Keratinocyte (primary cell): Measurements from ENCODE around the gene KRT7. TPM values are rescaled to one million over a fixed set of nuclear protein-coding genes. Genes with fewer than 3 reads are reported as not detected.

Experiments used
- DNase-seq: peaks from one replicate; pipeline ENCODE4 v3.0.0-alpha.2; 2011; ENCODE audit warnings: low read depth, missing footprints, low spot score
- FAIRE-seq: peaks from 2 replicates; lab custom pipeline; 2011; peaks lifted over from hg19 to GRCh38; lab: Jason Lieb, UNC
- H2AFZ ChIP-seq: 2 replicates; pipeline ENCODE4 v1.6.0; 2012; ENCODE audit warnings: low read length, control low read depth, inconsistent platforms; ENCODE audit not compliant: control insufficient read depth
- H3K27ac ChIP-seq: 2 replicates; pipeline ENCODE4 v1.5.1; 2011; ENCODE audit warnings: low read length; ENCODE audit not compliant: control insufficient read depth, insufficient read depth
- H3K27me3 ChIP-seq: 3 replicates; pipeline ENCODE4 v1.6.0; 2011; ENCODE audit warnings: low read length; ENCODE audit not compliant: control insufficient read depth, insufficient read depth; ENCODE audit errors: extremely low read depth
- H3K36me3 ChIP-seq, 2 experiments: 2 replicates in 1 of 2; 3 replicates in 1 of 2; pipeline ENCODE4 v1.5.1; 2011; ENCODE audit warnings: low read length in 2 of 2, mild to moderate bottlenecking in 1 of 2; ENCODE audit not compliant: control insufficient read depth in 2 of 2, insufficient read depth in 2 of 2; ENCODE audit errors: extremely low read depth in 1 of 2
- H3K4me1 ChIP-seq: 3 replicates; pipeline ENCODE4 v1.5.1; 2011; ENCODE audit warnings: low read length; ENCODE audit not compliant: control insufficient read depth, insufficient read depth; ENCODE audit errors: extremely low read depth
- H3K4me2 ChIP-seq: 3 replicates; pipeline ENCODE4 v1.6.0; 2011; ENCODE audit warnings: low read depth, low read length; ENCODE audit not compliant: control insufficient read depth, insufficient read depth; ENCODE audit errors: extremely low read depth
- H3K4me3 ChIP-seq, 3 experiments: fragments of 200-600 bp in 1 of 3; sonication (generic) in 1 of 3; 2 replicates in 2 of 3; 3 replicates in 1 of 3; pipeline ENCODE4 v1.5.1; 2011 to 2016; ENCODE audit warnings: low read length in 3 of 3, mild to moderate bottlenecking in 3 of 3, control low read depth in 2 of 3, inconsistent platforms in 1 of 3, low read depth in 1 of 3, mixed read lengths in 1 of 3, mixed run types in 1 of 3, moderate library complexity in 1 of 3; ENCODE audit not compliant: control insufficient read depth in 2 of 3, insufficient read depth in 2 of 3; ENCODE audit errors: extremely low read depth in 1 of 3
- H3K79me2 ChIP-seq: 2 replicates; pipeline ENCODE4 v1.6.0; 2012; ENCODE audit warnings: low read length; ENCODE audit not compliant: control insufficient read depth, insufficient read depth
- H3K9ac ChIP-seq: 3 replicates; pipeline ENCODE4 v1.6.0; 2011; ENCODE audit warnings: low read length; ENCODE audit not compliant: control insufficient read depth, insufficient read depth; ENCODE audit errors: extremely low read depth
- H3K9me1 ChIP-seq: 3 replicates; pipeline ENCODE4 v1.6.0; 2011; ENCODE audit warnings: low read length; ENCODE audit not compliant: control insufficient read depth, insufficient read depth; ENCODE audit errors: extremely low read depth
- H3K9me3 ChIP-seq: 2 replicates; pipeline ENCODE4 v1.5.1; 2012; ENCODE audit warnings: low read depth, low read length; ENCODE audit not compliant: control insufficient read depth
- H4K20me1 ChIP-seq: 3 replicates; pipeline ENCODE4 v1.6.0; 2011; ENCODE audit warnings: low read length; ENCODE audit not compliant: control insufficient read depth, insufficient read depth; ENCODE audit errors: extremely low read depth
- EZH2 ChIP-seq: IDR thresholded peaks from one replicate; pipeline ENCODE4 v1.6.1; 2012; ENCODE audit warnings: inconsistent platforms, mild to moderate bottlenecking, low read length, moderate library complexity
- dilution Hi-C: fragments of 300-500 bp; cut with MboI; formaldehyde crosslinking; loops from one replicate; pipeline ENCODE4 v1.7.0; 2020; ENCODE audit warnings: low sequenced_read_pairs; ENCODE audit not compliant: extremely low pct_ligation_motif_present
- polyA plus RNA-seq, 5 experiments: library from polyadenylated mRNA; depleted of rRNA in 3 of 5; stranded (reverse) in 3 of 5; stranded (forward) in 1 of 5; unstranded in 1 of 5; fragments of >200 nt; gene quantifications; 1 replicate in 1 of 5; 2 replicates in 3 of 5; 3 replicates in 1 of 5; pipeline versions ENCODE4 v1.2.1 to v1.2.3, GENCODE V29; 2011 to 2012; ENCODE audit warnings: missing spikeins in 2 of 5, low read depth in 1 of 5, low replicate concordance in 1 of 5
- TF ChIP-seq, protein P1 (sequence below), 3 experiments: IDR thresholded peaks in 1 of 3; conservative IDR thresholded peaks in 1 of 3; optimal IDR thresholded peaks in 1 of 3; 2 replicates in 2 of 3; 3 replicates in 1 of 3; pipeline versions ENCODE3 to v1.5.1; 2011; ENCODE audit warnings: low read length in 3 of 3, mild to moderate bottlenecking in 3 of 3, moderate library complexity in 2 of 3, control low read depth in 1 of 3, inconsistent platforms in 1 of 3; ENCODE audit not compliant: insufficient read depth in 2 of 3; ENCODE audit errors: extremely low read depth in 1 of 3

Gene KRT7
- polyA plus RNA-seq, 1 donor (not counting 4 experiments of a cell fraction or from before 2014, with no cell fraction given), result 112 TPM

DNA sequence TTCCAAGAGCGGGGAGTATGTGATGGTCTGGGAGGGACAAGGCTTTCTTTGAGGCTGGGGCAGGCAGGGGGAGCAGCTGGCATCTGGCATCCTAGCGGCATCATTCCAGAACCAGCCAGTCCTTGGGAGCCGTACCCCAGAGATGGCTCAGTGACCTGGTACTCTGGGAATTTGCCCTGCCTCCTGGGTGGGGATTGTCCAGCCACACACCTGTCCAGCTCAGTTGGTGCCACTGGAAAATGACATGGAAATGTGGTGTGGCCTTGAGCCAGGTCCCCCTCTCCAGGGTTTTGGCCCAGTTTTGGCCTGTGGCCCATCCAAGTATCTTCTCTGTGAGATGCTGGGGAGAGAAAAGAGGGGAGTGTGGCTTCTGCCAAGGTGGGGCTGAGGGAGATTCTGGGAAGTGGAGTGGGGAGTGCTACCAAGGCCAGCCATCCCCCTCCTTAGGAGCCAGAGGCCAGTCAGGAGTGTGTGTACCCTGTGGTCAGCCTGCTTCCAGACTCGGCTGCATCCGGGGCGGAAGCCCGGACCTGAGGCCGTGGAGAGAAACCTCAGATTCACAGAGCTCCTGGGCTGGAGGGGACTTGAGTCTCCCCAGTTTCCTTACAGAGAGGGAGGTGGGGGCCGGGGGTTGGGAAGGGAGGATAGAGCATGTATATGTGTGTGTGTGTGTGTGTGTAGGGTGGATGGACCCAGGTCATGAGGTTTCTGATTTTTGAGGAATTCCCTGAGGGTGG lies 26.6 kb upstream of the KRT7 start:
- Histone ChIP-seq H3K79me2 (no peaks in the 10 kb centered on the region), H3K4me3 (no peak overlapping the region), H3K4me2 (no peak overlapping the region), H4K20me1 (no peaks in the 10 kb centered on the region), H3K9me3 (no peaks in the 10 kb centered on the region), H3K9me1 (no peaks in the 10 kb centered on the region), H3K27ac (no peak overlapping the region), H3K27me3 (no peaks in the 10 kb centered on the region), H3K9ac (no peak overlapping the region), H3K4me1 (peaks cover 69% of the 10 kb centered on the region), H2AFZ (no peak overlapping the region), H3K36me3 (no peaks in the 10 kb centered on the region)
- TF ChIP-seq EZH2, result no peak
- TF ChIP-seq, protein P1, sequence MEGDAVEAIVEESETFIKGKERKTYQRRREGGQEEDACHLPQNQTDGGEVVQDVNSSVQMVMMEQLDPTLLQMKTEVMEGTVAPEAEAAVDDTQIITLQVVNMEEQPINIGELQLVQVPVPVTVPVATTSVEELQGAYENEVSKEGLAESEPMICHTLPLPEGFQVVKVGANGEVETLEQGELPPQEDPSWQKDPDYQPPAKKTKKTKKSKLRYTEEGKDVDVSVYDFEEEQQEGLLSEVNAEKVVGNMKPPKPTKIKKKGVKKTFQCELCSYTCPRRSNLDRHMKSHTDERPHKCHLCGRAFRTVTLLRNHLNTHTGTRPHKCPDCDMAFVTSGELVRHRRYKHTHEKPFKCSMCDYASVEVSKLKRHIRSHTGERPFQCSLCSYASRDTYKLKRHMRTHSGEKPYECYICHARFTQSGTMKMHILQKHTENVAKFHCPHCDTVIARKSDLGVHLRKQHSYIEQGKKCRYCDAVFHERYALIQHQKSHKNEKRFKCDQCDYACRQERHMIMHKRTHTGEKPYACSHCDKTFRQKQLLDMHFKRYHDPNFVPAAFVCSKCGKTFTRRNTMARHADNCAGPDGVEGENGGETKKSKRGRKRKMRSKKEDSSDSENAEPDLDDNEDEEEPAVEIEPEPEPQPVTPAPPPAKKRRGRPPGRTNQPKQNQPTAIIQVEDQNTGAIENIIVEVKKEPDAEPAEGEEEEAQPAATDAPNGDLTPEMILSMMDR (optimal IDR thresholded peaks at IDR 0.05 in 1 of 3, IDR thresholded peaks at IDR 0.05 in 1 of 3, conservative IDR thresholded peaks at IDR 0.05 in 1 of 3; ENCODE audit: extremely low read depth in 1 of 3, insufficient read depth in 2 of 3, low read length in 3 of 3), result no peak
- FAIRE-seq, result no peak
- dilution Hi-C loops, result no loop called here
- no peak for DNase-seq

DNA sequence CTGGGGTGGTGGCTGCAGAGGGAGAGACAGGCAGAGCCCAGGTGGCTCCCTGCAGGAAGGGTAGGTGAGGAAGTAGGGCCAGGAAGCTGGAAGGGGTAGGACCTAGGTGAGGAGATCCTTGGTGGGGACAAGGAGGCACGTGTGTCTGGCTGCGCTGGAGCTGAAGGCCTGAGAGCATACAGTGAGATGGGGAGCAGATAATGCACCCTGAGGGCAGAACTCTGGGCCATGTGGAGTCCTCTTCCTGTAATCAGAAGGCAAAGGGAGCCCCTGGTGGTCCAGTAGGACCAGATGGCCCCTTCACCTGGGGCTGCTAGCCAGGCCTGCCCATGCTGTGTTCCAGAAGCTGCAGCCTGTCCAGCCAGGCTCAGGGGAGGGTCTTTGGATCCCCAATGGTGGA lies 25.9 kb upstream of the KRT7 start:
- FAIRE-seq, result no peak
- no peaks in the 10 kb centered on the region for H3K36me3 ChIP-seq
- H3K9me1 ChIP-seq, result no peaks in the 10 kb centered on the region
- no peak overlapping the region for H3K4me3 ChIP-seq
- H4K20me1 ChIP-seq, result no peaks in the 10 kb centered on the region
- no peak for TF ChIP-seq EZH2
- TF ChIP-seq, protein P1 (optimal IDR thresholded peaks at IDR 0.05 in 1 of 3, IDR thresholded peaks at IDR 0.05 in 1 of 3, conservative IDR thresholded peaks at IDR 0.05 in 1 of 3; ENCODE audit: extremely low read depth in 1 of 3, insufficient read depth in 2 of 3, low read length in 3 of 3), result no peak
- peaks cover 69% of the 10 kb centered on the region for H3K4me1 ChIP-seq
- dilution Hi-C loops, result no loop called here
- H2AFZ ChIP-seq, result no peak overlapping the region
- DNase-seq, result no peak
- H3K27me3 ChIP-seq, result no peaks in the 10 kb centered on the region
- H3K4me2 ChIP-seq, result no peak overlapping the region
- H3K9me3 ChIP-seq, result no peaks in the 10 kb centered on the region
- H3K27ac ChIP-seq, result no peak overlapping the region
- H3K9ac ChIP-seq, result no peak overlapping the region
- H3K79me2 ChIP-seq, result no peaks in the 10 kb centered on the region
